ENCODE results near the gene TCEA3. TPM values are rescaled to one million over a fixed set of nuclear protein-coding genes. Genes with fewer than 3 reads are reported as not detected.

The TCEA3 gene
- total RNA-seq, 4 donors from 2014 or later, result 21.4 to 45.8 (median 26.6) TPM

DNA sequence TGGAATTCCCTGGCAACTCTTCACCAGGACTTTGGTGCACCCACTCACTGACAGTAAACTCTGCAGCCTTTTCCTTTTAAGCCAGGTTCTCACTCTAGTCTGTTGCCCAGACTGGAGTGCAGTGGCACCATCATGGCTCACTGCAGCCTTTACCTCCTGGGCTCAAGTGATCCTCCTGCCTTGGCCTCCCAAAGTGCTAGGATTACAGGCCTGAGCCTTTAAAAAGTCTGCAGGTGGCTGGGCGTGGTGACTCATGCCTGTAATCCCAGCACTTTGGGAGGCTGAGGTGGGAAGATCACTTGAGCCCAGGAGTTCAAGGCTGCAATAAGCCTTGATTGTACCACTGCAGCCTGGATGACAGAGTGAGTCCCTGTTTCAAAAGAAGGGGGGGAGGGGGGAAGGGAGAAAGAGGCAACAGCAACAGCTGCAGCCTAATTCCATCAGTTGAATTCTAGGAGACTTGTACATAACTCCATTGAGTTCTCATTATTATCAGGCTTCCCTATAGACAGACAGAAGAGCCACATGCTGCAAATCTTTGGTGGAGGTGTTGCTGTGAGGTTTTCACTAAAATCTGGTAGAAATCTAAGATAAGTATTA, 72.4 kb downstream of the TCEA3 start:
- H3K27me3 ChIP-seq, result no peaks in the 10 kb centered on the region
- H3K36me3 ChIP-seq, result no peaks in the 10 kb centered on the region
- ATAC-seq, result no peak
- TF ChIP-seq POLR2AphosphoS5 (IDR thresholded peaks at IDR 0.05) (no peak), EP300 (IDR thresholded peaks at IDR 0.05) (no peak), POLR2A (IDR thresholded peaks at IDR 0.05) (no peak)
- TF ChIP-seq, protein P1, sequence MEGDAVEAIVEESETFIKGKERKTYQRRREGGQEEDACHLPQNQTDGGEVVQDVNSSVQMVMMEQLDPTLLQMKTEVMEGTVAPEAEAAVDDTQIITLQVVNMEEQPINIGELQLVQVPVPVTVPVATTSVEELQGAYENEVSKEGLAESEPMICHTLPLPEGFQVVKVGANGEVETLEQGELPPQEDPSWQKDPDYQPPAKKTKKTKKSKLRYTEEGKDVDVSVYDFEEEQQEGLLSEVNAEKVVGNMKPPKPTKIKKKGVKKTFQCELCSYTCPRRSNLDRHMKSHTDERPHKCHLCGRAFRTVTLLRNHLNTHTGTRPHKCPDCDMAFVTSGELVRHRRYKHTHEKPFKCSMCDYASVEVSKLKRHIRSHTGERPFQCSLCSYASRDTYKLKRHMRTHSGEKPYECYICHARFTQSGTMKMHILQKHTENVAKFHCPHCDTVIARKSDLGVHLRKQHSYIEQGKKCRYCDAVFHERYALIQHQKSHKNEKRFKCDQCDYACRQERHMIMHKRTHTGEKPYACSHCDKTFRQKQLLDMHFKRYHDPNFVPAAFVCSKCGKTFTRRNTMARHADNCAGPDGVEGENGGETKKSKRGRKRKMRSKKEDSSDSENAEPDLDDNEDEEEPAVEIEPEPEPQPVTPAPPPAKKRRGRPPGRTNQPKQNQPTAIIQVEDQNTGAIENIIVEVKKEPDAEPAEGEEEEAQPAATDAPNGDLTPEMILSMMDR (IDR thresholded peaks at IDR 0.05), result no peak
- H3K27ac ChIP-seq, result no peak overlapping the region
- H3K4me3 ChIP-seq, result no peak overlapping the region
- no CpG with 5 or more reads among the region's 1 CpG for WGBS, 2 donors (ENCODE audit: low coverage in 1 of 2)
- peaks cover 0 to 11% (median 0%) of the 10 kb centered on the region in 3 donors for H3K4me1 ChIP-seq
- no peaks in the 10 kb centered on the region for H3K9me3 ChIP-seq

DNA sequence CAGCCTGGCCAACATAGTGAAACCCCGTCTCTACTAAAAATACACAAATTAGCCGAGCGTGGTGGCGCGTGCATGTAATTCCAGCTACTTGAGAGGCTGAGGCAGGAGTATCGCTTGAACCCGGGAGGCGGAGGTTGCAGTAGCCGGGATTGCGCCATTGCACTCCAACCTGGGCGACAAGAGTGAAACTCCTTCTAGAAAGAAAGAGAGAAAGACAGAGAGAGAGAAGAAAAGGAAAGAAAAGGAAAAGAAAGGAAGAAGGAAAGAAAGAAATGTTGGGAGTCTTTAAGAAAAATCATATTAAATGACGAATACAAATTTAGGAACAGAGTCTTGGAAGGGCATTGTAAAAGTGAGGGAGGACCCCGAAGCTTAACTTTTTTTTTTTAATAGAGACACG, 78.6 kb downstream of the TCEA3 start:
- no peak for ATAC-seq
- H3K27ac ChIP-seq, result no peak overlapping the region
- TF ChIP-seq POLR2A (IDR thresholded peaks at IDR 0.05), result no peak
- TF ChIP-seq EP300 (IDR thresholded peaks at IDR 0.05), result no peak
- TF ChIP-seq, protein P1 (IDR thresholded peaks at IDR 0.05), result no peak
- TF ChIP-seq POLR2AphosphoS5 (IDR thresholded peaks at IDR 0.05), result no peak
- no peaks in the 10 kb centered on the region for H3K27me3 ChIP-seq
- 91 to 96% methylated on average over 3 to 14 of the region's 14 CpGs for WGBS, 2 donors (ENCODE audit: low coverage in 1 of 2)
- H3K4me1 ChIP-seq, result peaks cover 5 to 30% (median 16%) of the 10 kb centered on the region in 3 donors
- no peaks in the 10 kb centered on the region for H3K36me3 ChIP-seq
- H3K9me3 ChIP-seq, result no peaks in the 10 kb centered on the region
- H3K4me3 ChIP-seq, result no peak overlapping the region

DNA sequence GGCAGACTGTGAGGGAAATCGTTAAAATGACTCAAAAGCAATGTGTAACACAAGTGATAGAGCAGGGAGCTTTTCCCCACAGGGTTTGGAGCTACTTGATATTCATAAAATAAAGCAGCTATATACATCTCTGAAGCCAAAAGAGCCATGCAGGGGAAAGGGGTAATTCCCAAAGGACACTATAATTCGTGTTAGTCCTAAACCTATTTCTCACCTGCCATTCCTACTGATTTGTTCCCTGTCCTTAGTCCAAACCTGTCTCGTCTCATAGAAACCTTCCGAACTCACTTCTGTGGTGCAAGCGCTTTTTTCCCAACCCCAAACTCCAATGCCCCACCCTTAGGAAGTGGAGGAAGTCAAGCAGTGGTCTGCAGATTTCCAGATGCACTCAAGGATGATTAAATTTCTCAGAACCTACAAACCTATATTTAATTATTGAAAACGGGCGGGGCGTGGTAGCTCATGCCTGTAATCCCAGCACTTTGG, 79.5 kb downstream of the TCEA3 start:
- 13 to 23% methylated on average over 7 to 8 of the region's 8 CpGs for WGBS, 2 donors (ENCODE audit: low coverage in 1 of 2)
- TF ChIP-seq EP300 (IDR thresholded peaks at IDR 0.05) (no peak), POLR2A (IDR thresholded peaks at IDR 0.05) (no peak), POLR2AphosphoS5 (IDR thresholded peaks at IDR 0.05) (no peak)
- TF ChIP-seq, protein P1 (IDR thresholded peaks at IDR 0.05), result no peak
- peak overlapping the region; percentile 64 to 93 for H3K4me3 ChIP-seq
- no peaks in the 10 kb centered on the region for H3K27me3 ChIP-seq
- H3K9me3 ChIP-seq, result no peaks in the 10 kb centered on the region
- H3K27ac ChIP-seq, result peak overlapping the region; percentile 89 to 99 (median 98)
- H3K4me1 ChIP-seq, result peaks cover 5 to 39% (median 19%) of the 10 kb centered on the region in 3 donors
- H3K36me3 ChIP-seq, result no peaks in the 10 kb centered on the region
- no peak for ATAC-seq

DNA sequence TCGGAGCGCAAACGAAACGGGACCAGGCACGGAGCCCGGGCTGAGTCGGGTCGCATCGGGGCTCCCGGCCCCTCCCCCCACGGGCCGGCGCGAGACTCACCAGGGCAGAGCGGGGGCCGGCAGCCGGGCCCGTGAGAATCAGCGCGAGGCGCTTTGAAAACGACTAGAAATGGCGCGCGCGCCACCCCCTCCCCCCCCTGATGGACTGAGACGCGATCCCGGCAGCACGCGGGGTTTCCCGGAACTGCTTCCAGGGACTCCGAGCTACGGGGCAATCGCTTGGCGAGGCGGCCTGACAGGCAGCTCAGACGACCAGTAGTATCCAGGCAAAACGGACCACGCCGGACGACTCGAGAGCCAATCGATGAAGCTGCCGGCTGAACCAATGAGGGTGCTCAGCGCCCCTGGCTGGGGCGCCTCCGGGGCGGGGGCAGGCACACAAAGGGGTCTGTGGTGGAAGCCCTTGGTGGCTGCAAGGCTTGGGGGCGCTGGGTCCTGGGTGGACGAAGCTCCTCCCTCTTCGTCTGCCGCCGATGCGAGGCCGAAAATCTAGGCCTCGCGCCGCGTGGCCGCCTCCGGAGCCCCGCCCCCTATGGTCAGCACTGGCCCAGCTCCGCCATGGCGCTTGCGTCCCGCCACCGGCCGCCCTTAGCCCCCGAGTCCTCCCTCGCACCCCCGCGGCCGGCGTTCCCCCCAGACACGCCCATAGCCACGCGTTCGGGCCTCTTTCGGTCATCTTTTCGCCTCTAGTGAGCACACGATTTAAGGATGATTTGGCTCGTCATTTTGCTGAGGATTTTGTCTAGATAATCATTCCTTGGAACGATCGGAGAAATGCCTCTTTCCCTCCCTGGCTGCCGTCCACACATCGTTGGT, 80.2 kb downstream of the TCEA3 start, which contains the start of gene HNRNPR:
HNRNPR (minus strand) TSS at position 174 of the 876 bp plus-strand sequence. CDS start 3,276 bp downstream, outside the sequence.
- Histone ChIP-seq H3K9me3 (no peaks in the 10 kb centered on the region), H3K4me3 (peak within 1 kb of the TSS; percentile 64 to 93), H3K27ac (peak within 1 kb of the TSS; percentile 89 to 99 (median 98)), H3K36me3 (no peaks in the 10 kb centered on the region), H3K27me3 (no peaks in the 10 kb centered on the region), H3K4me1 (peaks cover 5 to 46% (median 24%) of the 10 kb centered on the region in 3 donors)
- ATAC-seq, result peak; percentile 98
- 0 to 1% methylated on average over 7 to 34 of the region's 87 CpGs for WGBS, 2 donors (ENCODE audit: low coverage in 1 of 2)
- TF ChIP-seq POLR2AphosphoS5 (IDR thresholded peaks at IDR 0.05) (peak; percentile 65), EP300 (IDR thresholded peaks at IDR 0.05) (no peak), POLR2A (IDR thresholded peaks at IDR 0.05) (peak; percentile 67 to 69)
- TF ChIP-seq, protein P1 (IDR thresholded peaks at IDR 0.05), result peak in 3 of 4 experiments; percentile 26 to 40 (median 32)

All from gastroesophageal sphincter (tissue), 4 donors.